Omental fat pad (tissue), 4 donors: ENCODE measurements around the gene IER3. TPM values are rescaled to one million over a fixed set of nuclear protein-coding genes. Genes with fewer than 3 reads are reported as not detected.
A peak's percentile ranks its signal among the peaks of the same experiment; 100 is the strongest.
"Not testable (repeated sequence)": the region's sequence is repeated elsewhere in the genome, so short reads cannot be mapped to it uniquely, and the experiment has no call there.

ENCODE experiments used
- ATAC-seq: fragments of 150-250 bp; one replicate; pipeline ENCODE4 v1.9.1; 2016; ENCODE audit warnings: mild to moderate bottlenecking, moderate library complexity; ENCODE audit not compliant: low FRiP score
- DNase-seq: peaks from one replicate; pipeline ENCODE4 v3.0.0-alpha.2; 2019; ENCODE audit warnings: low spot score
- total RNA-seq, 4 donors: library from RNA; depleted of rRNA; stranded (reverse); fragments of >200 nt; gene quantifications; one replicate each; pipeline ENCODE4 v1.1.0, GENCODE V29; 2016
- TF ChIP-seq, protein P1 (sequence below), 3 donors: fragments of 450-650 bp; IDR thresholded peaks; one replicate each; pipeline ENCODE4 v1.5.1; 2016 to 2017; ENCODE audit warnings: antibody characterized with exemption in 3 of 3, mild to moderate bottlenecking in 3 of 3, moderate library complexity in 2 of 3

Gene IER3
- total RNA-seq, 4 donors from 2014 or later: 6.8 to 224 (median 43.4) TPM

DNA sequence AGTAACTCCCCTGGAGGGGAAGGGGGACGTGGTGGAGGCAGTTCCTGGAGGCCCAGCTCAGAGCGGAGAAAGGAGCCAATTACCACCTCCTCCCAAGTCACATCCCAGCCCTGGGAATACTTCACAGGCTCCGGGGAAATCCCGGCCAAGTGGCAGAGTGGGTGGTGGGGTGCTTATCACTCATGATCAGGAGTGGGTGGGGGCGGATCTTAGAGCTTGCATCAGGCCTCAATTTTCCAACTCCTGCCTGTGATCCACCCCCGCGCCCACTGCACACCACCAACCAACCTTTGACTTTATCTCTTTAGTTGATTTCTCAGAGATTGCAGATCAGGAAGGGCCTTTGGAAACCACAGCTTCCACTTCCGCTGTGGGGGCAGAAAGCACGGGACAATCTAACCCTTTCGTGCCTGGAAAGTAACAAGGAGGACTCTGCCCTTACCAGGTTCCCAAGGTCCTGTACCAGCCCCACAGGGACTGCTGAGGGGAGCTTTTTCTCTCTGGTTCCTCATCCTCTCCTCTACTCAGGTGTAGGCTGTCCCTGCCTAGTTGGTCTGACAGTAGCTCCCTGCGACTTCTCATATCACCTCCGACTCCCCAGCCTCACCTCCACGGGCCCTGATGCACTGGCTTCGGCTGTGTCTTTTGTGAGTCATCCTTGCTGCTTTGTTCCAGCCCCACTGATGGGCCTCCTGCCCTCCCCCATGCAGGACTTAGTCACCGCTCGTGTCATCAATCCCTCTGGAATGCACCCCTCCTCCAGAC is 24.9 kb upstream of the IER3 start:
- ATAC-seq (peak; percentile 96), DNase-seq (peak; percentile 57)
- TF ChIP-seq, protein P1, sequence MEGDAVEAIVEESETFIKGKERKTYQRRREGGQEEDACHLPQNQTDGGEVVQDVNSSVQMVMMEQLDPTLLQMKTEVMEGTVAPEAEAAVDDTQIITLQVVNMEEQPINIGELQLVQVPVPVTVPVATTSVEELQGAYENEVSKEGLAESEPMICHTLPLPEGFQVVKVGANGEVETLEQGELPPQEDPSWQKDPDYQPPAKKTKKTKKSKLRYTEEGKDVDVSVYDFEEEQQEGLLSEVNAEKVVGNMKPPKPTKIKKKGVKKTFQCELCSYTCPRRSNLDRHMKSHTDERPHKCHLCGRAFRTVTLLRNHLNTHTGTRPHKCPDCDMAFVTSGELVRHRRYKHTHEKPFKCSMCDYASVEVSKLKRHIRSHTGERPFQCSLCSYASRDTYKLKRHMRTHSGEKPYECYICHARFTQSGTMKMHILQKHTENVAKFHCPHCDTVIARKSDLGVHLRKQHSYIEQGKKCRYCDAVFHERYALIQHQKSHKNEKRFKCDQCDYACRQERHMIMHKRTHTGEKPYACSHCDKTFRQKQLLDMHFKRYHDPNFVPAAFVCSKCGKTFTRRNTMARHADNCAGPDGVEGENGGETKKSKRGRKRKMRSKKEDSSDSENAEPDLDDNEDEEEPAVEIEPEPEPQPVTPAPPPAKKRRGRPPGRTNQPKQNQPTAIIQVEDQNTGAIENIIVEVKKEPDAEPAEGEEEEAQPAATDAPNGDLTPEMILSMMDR (IDR thresholded peaks at IDR 0.05): no peak

DNA sequence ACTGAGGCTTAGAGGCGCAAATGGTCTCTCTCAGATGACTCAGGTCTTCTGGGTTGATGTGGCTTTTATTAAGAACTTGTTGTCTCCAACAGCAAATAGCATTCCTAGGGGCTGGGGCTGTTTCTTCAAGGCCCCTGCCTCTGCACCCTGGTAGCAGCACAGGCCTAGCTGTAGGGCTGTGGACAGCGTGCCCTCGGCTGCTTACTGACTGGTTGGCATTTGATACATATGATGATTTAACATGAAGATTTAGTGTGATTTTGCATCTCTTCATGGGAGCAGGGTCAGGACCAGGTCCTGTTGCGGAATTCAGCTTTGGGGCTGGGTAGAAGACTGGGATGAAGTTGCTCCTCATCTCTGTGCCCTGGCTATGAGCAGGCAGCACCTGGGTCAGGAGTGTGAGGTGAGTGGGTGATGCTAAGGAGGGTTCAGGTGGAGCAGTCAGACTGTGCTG is 24.3 kb upstream of the IER3 start:
- ATAC-seq (no peak), DNase-seq (no peak)
- TF ChIP-seq, protein P1 (IDR thresholded peaks at IDR 0.05): no peak

DNA sequence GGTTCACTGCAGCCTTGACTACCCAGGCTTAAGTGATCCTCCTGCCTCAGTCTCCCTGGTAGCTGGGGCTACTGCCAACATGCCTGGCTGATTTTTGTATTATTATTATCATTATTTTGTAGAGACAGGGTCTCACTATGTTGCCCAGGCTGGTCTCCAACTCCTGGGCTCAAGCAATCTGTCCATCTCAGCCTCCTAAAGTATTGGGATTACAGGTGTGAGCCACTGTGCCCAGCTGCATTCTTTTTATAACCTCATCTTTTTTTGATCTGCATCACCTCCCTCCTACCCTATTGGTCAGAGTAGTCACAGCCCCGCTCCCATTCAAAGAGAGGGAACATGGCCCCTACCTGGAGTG is 23.6 kb upstream of the IER3 start:
- DNase-seq (no peak), ATAC-seq (no peak)
- TF ChIP-seq, protein P1 (IDR thresholded peaks at IDR 0.05): no peak

DNA sequence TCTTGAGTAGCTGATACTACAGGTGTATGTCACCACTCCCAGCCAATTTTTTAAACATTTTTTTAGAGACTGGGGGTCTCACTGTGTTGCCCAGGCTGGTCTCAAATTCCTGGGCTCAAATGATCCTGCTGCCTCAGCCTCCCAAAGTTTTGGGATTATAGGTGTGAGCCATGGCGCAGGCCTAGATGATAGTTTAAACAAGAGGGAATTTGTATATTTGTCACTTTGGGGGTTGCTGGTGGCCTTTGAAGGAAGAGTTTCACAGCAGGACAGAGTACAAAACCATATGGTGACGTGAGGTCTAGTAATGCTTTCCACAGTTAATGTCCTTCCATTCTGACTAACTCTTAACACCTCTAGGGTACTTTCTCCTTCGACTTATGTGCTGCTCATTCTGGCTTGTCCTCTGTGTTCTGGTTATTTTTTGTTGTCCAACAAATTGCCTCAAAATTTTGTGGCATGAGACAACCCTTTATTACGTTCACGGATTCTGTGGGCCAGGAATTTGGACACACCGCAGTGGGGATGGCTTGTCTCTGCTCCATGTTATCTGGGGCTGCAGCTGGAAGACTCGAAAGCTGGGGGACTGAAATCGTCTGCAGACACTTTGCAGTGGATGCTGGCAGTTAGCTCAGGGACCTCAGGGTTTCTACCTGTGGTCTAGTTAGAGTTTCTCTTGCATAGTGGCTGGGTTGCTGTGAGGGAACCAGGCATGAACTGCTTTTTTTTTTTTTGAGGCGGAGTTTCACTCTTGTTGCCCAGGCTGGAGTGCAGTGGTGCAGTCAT is 23.0 kb upstream of the IER3 start:
- no peak for DNase-seq
- TF ChIP-seq, protein P1 (IDR thresholded peaks at IDR 0.05): no peak
- ATAC-seq: no peak

DNA sequence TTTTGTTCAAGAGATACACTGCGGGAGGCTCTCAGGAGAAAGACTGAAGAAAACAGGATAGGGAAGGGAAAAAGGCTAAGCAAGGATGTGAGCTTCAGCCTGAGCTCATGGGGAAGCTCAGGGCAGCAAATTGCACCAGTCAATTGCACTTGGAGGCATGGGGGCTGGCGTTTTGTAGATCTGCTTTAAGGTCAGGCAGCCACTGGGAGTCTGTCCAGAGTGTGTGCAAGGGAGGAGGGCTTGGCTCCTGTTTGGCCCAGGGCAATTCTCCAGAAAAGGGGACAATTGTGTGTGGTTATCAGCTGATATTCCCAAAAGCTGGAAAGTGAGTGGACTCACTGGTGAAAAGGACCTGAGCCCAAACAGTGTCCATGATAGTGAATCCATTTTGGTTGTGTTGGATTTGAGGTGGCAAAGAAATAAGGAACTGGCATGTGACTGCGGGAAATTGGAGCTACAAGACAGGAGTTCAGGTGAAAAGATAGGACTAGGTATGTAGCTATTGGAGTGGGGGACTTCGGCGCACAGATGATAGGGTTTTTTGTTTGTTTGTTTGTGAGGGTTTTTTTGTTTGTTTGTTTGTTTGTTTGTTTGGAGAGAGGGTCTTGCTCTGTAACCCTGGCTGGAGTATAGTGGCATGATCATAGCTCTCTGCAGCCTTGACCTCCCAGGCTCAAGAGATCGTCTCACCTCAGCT is 22.3 kb upstream of the IER3 start:
- ATAC-seq (no peak), DNase-seq (no peak)
- TF ChIP-seq, protein P1 (IDR thresholded peaks at IDR 0.05): no peak

DNA sequence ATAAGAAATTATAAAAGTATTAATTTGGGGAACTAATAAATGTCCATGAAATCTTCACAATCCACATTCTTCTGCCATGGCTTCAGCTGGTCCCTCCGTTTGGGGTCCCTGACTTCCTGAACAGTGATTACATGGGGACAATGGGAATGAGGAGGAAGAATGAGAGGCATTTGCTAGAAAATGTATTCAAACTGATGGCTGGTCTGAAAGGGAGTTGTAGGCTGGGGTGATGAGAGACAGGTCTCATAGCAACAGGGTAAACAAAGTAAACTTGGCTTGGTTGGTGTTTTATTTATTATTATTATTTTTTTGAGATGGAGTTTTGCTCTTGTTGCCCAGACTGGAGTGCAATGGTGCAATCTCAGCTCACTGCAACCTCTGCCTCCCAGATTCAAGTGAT is 21.1 kb upstream of the IER3 start:
- DNase-seq, ATAC-seq: not testable (repeated sequence)

DNA sequence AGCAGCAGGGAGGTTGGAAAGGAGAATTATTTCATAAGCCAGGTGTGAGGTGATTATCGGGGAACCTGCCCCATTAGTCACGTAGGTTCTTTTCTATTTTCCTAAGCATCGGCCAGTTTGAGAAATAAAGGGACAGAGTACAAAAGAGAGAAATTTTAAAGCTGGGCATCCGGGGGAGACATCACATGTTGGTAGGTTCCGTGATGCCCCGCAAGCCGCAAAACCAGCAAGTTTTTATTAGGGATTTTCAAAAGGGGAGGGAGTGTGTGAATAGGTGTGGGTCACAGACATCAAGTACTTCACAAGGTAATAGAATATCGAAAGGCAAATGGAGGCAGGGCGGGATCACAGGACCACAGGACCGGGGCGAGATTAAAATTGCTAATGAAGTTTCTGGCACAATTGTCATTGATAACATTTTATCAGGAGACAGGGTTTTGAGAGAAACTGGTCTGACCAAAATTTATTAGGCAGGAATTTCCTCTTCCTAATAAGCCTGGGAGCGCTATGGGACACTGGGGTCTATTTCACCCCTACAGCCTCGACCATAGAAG is 20.2 kb upstream of the IER3 start:
- not testable (repeated sequence) for DNase-seq, ATAC-seq
